CD4-positive, alpha-beta T cell treated with Interleukin-4 for 1 hour (primary cell): ENCODE measurements around the gene BCL11B.

Source experiments
- DNase-seq, 2 donors: peaks; one replicate each; pipeline ENCODE4 v3.0.0-alpha.2; 2020 to 2022

The BCL11B gene

DNA sequence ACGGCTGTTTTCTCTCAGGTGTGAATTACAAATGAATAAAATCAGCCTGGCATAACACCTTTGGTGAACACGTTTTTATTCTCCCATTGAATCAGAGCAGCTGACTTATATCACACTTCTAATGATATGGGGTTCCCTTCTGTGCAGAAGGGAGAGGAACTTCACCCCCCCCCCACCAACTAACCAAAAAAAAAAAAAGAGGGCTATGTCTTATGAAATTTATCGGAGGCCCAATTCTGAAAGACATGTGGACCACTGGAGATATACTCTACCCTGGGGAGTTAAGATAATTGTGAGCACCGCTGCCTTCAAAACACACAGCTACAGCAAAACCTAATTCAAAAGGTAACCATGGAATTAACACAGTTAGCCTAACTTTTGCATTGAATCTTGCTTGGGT is 4.6 kb downstream of the BCL11B start:
- peak in 1 of 2 donors; percentile 53 for DNase-seq

DNA sequence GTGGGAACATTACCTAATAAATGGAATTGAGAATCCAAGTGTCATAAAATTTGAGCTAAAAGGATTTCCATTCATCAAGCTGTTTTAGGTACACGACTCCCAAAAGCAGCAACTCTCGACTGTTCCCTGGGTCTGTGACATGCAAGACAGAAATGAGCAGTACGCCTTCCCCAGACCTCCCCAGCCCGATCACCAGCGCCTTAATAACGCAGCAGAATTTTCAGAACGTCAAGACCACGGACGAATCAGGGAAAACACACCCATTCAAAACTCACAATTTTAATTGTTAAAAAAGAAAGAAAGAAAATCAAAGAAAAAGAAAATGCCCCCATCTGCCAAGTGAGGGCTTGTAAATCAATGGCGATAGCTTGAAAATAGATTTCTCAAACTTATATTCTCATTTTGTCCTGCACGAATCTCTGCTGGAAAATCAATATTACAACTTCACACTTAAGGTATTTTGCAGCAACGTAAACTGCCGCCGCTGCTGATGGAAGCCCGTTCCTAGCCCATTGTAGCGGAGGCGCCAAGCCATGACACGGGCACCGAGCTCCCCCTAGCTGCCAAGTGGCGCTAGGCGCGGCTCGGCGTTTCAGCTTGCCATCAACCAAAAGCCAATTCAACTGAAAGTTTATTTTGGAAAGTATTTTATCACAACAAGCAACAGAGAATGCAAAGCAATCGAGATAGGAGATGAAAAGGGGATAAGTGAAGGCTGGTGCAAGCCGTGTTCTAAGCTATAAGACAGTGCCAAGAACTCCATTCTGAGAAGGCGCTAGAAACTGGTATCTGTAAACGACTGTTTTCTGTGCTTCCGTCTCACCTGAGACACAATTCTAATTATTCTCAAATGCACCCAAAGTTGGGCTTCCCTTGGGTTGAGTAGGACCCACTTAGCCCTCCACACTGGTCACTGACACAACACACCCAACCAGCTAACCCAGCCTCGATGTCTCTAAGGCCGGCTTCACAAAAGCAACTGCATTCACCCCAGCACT is 5.5 kb downstream of the BCL11B start:
- peak; percentile 86 to 90 for DNase-seq

DNA sequence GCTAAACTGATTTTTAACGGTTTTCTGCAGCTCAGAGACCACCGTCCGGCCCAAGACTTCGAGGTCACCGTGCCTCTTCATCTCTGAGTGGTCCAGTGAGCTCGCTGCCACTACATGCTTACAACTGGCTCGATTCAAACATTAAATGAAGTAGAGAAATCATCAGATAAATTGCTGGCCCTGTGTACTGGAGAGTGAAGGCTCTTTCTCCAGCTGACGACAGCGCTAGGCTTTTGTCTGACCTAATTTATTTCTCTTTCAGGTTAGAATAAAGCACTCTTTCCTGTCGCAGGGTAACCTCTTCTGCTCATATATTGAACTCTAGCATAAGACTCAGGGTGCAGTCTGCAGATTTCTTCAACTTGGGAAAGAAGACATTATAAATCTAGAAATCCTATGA is 6.4 kb downstream of the BCL11B start:
- peak in 1 of 2 donors; percentile 59 for DNase-seq

DNA sequence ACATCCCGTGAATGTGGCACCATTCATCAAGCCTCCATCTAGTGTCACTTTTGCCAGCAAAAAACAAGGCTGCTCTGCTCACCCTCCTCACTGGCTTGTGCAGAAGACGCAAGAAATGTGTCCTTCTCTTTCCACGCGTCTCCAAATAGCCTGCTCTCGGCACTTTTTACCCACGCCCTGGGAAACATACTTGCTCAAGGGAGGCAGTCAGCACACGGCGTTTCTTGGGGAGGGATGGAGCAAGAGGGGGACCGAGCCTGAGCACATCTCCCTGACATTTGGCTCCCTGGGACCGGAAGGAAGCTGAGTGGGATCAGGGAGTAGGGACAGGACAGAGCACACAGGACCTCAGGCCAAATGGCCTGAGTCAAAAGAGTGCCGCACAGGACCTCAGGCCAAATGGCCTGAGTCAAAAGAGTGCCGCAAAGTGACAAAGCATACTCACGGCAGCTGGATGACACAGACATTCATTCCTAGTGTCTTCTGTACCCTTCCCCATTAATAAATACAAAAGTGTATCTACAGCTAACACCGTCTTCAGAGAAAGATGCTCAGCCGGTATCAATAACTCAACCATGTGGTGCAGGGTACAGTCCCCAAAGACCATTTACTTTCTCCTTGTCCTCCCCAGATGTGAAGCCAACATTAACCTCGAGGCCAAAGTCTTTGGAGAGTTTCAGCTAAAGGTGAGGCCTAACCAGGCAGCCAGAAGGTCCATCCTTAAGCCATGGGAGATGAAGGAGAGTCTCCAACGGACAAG is 7.1 kb downstream of the BCL11B start:
- peak in 1 of 2 donors; percentile 28 for DNase-seq

DNA sequence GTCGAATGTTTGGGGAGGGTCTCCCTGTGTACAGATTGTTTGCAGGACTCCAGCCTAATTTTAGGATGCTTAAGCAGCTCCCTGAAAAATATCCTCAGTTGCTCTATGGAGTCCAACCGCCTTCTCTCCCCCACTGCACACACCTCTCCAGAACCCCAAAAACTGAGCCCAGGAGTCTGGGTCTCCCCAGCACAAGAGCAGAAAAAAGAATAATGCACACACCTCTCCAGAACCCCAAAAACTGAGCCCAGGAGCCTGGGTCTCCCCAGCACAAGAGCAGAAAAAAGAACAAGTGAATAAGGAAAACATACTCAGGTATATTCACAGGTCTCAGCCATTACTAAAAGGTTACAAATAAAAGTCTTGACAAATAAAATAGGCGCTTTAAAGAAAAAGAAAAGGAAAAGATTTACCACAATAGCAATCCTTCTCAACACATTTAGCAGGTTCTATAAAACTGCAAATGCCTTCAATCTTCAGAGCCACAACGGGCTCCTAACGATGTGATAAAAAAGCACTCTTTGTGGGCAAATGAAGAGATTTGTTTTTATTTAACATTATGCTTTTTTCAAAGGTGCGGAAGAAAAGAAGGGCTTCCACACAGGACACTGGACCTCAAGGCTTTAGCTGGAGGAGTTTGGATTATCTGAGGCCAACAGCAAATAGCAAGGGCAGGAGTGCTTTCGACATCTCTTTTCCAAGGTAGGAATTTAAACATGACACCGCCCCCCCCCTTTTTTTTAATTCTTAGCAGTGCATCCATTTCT is 8.2 kb downstream of the BCL11B start:
- DNase-seq: peak in 1 of 2 donors; percentile 26

DNA sequence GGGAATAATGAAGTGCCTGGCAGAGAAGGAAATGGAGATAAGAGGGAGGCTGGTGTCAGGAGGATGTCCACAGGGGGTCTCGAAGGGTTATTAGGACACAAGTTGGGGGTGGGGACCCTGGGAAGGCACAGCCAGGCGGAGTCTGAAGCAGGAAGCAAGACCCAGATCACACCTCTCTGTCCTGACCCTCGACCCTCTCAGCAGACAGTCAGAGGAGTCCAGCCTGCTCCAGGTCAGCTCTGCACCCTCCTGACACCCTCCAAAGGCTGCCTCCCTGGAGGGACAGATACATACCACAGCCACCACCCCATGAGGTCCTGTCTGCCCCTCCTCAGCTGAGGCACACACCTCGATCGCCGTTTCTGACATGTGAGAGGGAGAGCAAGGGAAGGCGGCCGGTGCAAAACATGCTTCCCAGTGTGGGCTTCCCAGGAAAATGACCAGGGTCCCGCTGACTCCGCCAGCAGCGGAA is 9.0 kb downstream of the BCL11B start:
- DNase-seq: peak in 1 of 2 donors; percentile 32

DNA sequence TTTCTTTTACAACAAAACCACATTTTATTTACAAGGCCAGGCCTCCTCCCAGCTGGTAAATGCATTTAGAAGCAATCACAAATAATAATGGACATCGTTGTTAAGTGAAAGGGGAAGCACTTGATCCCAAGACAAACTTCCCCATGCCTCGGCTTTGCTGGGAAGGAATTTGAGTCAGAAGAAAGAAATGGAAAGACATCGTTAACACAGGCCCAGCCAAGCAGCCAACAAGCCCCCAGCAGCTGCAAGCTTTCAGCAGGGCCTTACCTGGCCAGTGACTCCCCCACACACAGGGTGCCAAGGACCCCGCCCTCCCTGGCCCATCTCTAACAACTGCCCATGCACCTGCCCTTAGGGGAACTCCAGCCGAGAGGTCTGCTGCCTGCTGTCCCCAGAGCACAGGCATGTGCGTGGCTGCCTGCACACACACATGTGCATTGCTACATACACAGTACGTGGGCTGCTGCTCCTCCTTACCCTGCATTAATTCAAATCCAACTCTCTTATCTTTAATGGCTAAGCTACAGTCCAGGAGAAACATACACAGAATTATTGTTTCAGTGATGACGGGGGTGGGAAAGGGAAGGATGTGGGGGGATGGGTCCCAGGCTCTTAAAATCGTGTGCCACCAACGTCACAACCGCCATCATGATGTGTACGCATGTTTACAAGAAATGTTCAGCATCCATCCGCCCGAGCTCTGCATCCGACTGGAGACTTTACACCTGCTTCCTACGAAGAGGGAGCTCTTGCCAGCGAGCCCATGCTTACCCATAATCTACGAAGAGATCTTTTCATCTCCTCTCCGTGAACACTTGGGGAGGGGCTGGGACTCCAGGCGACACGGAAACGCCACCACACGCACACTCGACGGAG is 9.8 kb downstream of the BCL11B start:
- peak; percentile 93 for DNase-seq

DNA sequence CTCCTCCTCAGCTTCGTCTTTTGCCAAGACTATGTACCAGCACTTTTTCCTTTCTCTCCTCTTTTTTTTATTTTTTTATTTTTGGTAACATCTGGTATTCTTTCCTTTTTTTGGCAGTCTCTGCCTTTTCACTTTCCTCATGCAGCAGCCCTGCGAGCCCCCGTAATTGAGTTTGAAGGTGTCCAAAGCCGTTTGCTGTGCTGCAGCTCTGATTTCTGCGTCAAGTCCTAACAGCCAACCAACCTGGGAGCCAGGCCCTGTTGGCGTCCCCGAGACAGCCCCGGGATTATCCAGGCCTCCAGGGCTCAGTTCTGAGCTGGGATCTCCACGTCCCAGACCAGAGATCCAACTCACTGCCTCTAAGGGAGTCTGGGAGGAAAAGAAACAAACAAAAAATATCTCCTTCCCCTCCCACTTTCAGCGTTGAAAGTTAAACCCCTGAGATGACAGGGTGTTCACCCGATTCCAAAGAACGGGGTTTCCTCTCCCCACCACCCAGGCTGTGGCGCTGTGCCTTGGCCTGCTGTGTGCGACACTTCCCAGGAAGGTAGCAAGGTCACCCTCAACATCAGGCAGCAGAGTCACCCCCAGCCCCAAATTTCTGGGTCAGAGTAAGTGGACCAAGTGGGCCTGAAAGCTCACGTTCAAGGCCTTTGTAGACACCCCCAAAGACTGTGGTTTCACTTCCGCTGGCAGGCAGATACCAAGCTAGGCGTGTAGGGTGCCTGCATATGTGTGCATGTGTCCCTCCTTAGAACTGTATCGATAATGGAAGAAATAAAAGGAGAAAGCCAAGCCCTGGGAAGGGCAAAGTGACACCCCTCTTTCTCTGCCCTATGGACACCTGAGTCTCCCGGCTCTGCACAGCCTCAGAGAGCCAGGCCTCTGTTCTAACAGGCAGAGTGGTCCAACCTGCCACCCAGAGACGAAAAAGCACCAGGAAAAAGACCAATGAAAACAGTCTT is 11.1 kb downstream of the BCL11B start:
- DNase-seq: peak; percentile 75 to 81

DNA sequence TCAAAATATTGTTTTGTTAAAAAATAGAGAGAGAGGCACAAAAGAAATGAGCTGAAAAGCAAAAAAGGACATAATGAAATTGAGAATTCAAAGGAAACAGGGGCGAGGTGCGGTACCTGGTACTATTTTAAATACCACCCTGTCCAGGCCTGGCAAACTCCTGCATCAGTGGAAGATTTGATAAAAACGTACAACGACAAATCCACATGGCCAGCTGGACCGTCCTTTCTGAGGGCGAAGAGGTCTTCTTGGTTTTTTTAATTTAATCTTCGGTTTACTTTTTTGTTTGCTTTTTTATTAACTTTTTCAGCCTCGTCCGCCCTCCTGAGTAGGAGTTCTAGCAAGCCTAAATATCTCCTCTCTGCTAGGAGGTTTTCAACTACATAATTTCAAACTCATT is 11.9 kb downstream of the BCL11B start:
- peak in 1 of 2 donors; percentile 33 for DNase-seq

DNA sequence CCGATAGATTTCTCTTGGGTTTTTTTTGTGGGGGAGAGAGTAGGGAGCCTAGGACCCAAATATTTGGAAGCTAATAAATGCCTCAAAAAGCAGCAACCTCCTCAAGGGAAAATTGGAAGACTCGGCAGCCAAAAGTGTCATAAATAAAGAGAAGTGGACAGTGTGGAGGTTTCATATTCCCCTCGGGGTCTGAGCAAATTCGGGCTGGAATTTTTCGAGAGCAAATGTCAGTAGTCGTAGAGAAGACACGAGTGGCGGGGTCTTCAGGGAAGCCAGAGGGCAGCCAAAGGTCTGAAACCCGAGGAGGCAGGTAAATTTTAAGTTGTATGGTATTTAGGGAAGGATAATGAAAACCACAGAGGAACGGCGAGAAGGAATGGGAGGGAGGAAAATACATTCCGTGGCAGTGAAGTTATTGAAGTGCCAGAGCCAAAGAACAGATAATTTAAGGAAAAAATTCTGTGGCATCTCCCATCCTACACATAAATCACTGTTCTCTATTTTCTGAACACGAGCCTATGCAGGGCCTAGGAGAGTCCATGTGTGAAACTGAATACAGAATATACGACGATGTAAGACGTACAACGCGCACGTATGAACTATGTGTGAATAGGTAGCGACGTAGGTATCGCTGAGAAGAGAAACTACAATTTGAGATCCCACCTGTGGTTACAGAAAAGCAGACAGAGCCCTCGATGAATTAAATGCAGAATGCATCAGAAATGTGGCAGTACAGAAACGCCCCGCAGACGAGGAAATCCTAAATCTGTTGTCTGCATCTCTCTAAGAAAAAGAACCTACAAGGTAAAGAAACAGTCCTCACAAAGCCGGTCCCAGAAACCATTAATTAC is 12.9 kb downstream of the BCL11B start:
- DNase-seq: peak; percentile 70 to 82

DNA sequence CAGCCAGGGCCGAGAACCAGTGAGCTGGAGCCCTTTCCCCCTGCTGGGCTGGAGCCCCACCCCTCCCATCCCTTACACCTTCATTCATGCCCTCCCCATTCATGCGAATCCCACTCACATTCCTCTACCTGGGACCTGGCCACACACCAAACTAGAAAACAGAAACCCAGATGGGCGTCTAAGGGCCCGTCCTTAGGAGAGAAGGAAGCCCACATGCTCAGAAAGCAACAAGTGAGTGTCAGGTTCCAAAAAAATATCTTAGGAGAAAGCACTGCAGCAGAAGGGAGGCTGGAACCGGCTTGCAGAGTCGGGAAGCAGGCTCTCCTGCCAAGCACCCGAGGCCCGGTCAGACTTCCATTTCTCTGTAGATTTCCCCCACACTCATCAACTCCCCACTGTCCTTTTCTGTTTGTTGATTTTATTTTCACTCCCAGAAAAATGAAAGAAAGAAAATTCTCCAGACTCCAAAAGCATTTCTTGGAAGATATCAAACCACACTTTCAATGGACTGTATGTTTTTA is 13.6 kb downstream of the BCL11B start:
- peak in 1 of 2 donors; percentile 21 for DNase-seq

DNA sequence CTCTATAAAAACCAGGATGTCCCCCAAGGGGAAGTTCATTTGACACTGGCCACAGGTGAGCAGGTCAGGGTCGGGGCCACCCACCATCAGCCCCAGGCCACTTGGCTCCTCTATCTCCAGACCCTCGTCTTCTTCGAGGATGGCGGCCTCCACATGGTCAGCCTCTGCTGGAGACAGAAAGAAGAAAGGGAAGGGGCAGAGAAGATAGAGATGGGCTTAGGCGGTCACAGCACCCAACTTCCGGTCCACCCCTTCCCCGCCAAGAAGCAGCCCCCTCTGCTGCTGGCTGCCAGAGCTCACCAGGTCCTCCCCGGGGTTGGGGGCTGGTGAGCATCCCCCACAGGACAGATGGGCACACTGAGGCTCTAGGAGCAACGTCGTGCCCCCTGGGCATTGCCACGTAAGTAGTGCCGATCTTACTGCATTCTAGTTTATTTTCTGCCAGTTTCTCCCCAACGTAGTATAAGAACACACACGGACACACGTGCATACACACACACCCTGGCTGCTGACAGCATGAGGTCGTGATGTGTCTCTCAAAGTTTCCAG is 14.2 kb downstream of the BCL11B start:
- peak in 1 of 2 donors; percentile 47 for DNase-seq

DNA sequence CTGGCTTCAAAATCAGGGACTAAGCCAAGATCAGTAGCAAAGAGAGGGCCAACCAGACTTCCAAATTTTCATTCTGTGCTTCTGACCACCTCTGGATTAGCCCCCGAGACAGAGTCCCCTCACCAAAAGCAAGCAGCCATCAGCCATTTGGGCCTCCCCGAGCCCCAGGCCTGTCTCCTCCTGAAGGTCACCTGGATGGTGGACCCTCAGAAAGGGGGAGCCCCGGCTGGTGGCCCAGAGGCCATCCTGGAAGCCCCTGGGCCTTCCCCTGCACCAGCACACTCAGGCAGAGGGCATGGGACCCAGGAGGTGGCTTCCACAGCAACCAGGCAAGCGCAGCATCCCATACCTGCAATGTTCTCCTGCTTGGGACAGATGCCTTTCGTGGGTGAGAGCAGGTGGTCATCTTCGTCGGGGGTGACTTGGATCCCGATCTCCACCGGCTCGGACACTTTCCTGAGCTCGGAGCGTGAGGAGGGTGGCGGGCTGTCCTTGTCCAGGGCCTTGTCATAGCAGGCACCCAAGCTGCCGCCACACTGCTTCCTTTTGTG is 14.8 kb downstream of the BCL11B start:
- peak in 1 of 2 donors; percentile 8 for DNase-seq

DNA sequence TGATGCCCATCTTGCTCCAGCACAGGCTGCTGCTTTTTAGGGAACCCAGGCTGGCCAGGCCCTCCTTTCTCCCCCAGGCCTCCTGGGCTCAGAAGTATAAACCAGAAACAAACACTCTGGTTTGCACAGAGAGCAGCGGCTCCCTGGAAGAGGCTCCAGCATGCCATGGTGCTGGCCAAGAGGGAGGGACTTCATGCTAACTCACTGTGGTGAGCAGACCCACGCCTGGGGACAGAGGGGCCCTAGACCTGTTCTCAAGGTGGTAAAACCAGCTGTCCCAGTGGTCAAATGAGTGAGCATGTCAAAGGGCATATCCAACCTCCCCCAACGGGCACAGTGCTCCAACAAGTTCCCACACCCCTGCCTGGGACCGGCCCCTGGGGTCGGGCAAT is 15.5 kb downstream of the BCL11B start:
- DNase-seq: peak in 1 of 2 donors; percentile 11

DNA sequence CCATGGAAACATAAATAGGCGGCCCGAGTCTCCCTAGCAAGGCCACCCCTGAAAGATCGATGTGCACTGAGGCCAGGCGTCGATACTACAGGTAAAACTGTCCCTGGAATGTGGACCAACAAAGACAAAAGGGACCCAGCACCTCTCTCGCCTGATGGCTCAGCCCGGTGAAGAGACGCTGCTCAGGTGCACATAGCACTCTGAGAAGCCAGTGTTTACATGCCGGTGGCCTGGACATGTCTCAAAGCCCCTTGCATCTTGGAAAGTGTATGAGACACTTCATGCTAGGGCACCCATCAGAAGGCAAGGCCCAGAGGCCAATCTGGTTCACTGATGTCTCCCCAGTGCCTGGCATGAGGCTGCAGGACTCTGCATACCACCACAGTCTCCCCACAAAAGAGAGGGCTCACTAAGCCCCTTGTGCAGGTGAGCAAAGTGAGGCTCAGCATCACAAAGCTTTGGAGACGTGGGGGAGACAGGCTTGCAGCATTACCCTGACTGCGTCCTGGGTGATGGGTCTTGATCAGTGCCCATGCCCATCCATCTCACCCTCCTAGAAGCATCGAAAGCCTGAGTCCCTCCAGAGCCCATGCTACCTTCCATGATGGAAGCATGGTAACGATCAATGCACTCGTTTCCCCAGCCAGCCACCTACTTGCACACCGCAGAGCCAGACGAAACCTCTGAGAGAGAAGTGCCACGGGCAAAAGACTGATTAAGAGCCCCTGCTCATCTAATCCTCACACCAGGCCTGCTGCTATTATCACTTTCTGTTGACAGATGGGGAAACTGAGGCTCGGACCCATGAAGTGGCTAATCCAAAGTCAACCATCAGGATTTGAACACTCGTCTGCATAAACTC is 16.1 kb downstream of the BCL11B start:
- DNase-seq: no peak

DNA sequence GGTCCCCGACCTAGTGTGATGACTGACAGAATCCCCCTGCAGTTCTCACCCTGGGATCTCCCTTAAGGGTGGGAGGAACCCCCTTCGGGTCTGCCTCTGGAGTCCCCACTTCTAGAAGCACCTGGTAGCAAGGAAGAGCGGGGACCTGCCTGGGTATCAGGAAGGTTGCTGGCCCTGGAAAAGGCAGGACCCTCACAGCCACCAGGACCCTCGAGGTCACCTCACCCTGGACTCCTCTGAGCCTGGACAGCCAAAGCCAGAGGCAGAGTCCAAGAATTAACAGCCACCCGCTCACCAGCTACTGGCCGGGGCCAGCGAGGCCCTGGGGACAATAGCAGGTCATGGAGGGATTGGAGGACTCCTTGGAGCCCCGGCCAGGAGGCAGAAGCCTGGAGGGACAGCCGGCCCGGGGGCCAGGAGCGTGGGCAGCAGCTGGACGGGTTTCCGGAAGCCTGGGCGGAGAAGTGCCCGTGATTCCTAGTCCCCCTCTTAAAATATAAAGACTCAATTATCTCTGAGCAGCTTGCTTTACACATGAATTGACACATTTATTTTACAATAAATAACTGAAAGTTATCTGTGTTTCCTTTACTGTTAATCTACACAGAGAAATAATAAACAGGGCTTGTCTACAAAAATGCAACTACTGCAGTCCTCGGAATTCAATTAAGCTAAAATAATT is 17.5 kb downstream of the BCL11B start:
- no peak for DNase-seq

DNA sequence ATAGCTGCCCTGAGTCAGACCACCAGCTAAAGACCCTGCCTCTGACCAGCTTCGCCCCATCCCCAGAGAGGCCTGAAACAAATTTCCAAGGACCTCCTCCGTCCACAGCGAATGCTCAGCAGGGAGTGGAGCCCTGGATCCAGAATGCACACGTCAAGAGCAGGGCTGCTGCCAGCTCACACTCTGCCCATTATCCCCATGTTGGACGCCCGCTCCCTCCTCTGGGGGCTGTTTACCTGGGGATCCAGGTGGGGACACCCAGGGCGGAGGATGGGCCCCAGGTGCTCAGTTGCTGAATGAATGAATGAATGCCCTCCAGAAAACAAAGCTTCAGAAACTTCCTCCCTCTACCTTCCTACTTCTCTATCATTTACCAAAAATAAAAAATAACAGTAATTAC is 18.1 kb downstream of the BCL11B start:
- DNase-seq: no peak
